Measurements from ENCODE around the gene PRSS27. TPM values are rescaled to one million over a fixed set of nuclear protein-coding genes. Genes with fewer than 3 reads are reported as not detected.

Gene PRSS27
- total and polyA plus RNA-seq, 2 of the 8 experiments (the other 6 are each of a cell fraction or from before 2014, with no cell fraction given), result 1.3 to 7.5 TPM

- no peaks in the 10 kb centered on the region for H3K27me3 ChIP-seq (replicated peaks in 1 of 4; ENCODE audit: control insufficient read depth in 3 of 4, extremely low read depth in 1 of 4, insufficient read depth in 3 of 4, low read length in 3 of 4)
- no peak overlapping the region for H3K18ac ChIP-seq (ENCODE audit: extremely low read depth, low read length)
- H4K5ac ChIP-seq (ENCODE audit: insufficient read length, low read depth, low read length), result no peak overlapping the region
- peaks cover 16 to 29% of the 10 kb centered on the region in 2 experiments; a peak in 3 of 4 replicates for H3K9me3 ChIP-seq (ENCODE audit: insufficient read depth in 2 of 2, low read depth in 1 of 2, low read length in 1 of 2)
- H2AFZ ChIP-seq (ENCODE audit: low read length), result no peak overlapping the region
- no peak overlapping the region for H2BK120ac ChIP-seq (replicated peaks; ENCODE audit: low read depth, low read length)
- no peak overlapping the region for H3K14ac ChIP-seq (ENCODE audit: insufficient read length)
- POLR2A ChIA-PET (ENCODE audit: partially characterized antibody), result interaction anchor here (0.9 to 4.8 kb wide), 7 partner anchors 10 to 39 kb away, joined by 3 to 64 read pairs (median 4); partner anchors contain the start of gene SRRM2
- peaks cover 9 to 20% of the 10 kb centered on the region in 2 experiments for H4K20me1 ChIP-seq (replicated peaks in 1 of 2; ENCODE audit: control insufficient read depth in 1 of 2, insufficient read depth in 2 of 2, low read length in 2 of 2)
- DNase-seq (ENCODE audit: low read depth in 1 of 2, low spot score in 2 of 2), result no peak
- no peak overlapping the region; the same call in 1 of the 2 replicates for H2BK20ac ChIP-seq (ENCODE audit: low read length)
- no peak overlapping the region for H2AK5ac ChIP-seq (ENCODE audit: low read depth, low read length)
- no peak overlapping the region for H3K23ac ChIP-seq (ENCODE audit: insufficient read length)
- peaks cover 11% of the 10 kb centered on the region for H3K79me1 ChIP-seq (ENCODE audit: low read depth, low read length)
- no peak overlapping the region for H3K9ac ChIP-seq (replicated peaks in 1 of 4; ENCODE audit: extremely low read depth in 1 of 4, low read depth in 3 of 4, low read length in 3 of 4)
- H2BK5ac ChIP-seq (ENCODE audit: low read depth, low read length), result no peak overlapping the region
- CTCF ChIA-PET (ENCODE audit: partially characterized antibody), result no interaction called here
- H4K91ac ChIP-seq (replicated peaks; ENCODE audit: insufficient read length, low read length), result no peak overlapping the region
- no peak overlapping the region for H2BK12ac ChIP-seq (ENCODE audit: low read depth, low read length)
- no peak overlapping the region for H3K4me3 ChIP-seq (ENCODE audit: extremely low read depth in 1 of 4, insufficient read depth in 2 of 4, low read depth in 3 of 4, low read length in 4 of 4)
- no peak overlapping the region for H3K27ac ChIP-seq (ENCODE audit: low read depth, low read length)
- no peak overlapping the region for H3K4ac ChIP-seq (replicated peaks; ENCODE audit: insufficient read length, low read depth, low read length)
- H2BK15ac ChIP-seq (ENCODE audit: low read length), result no peak overlapping the region
- no peak overlapping the region for H3K56ac ChIP-seq (replicated peaks; ENCODE audit: insufficient read length, low read depth, low read length)
- FAIRE-seq, result no peak
- no peak overlapping the region for H3K4me2 ChIP-seq (ENCODE audit: insufficient read depth in 1 of 2, low read depth in 2 of 2, low read length in 2 of 2)
- H4K8ac ChIP-seq (ENCODE audit: extremely low read depth, insufficient read depth, low read length), result no peak overlapping the region
- 88% methylated on average over 6 of the region's 6 CpGs; no CpG with 5 or more reads in 1 of the 2 experiments for WGBS, 2 experiments (ENCODE audit: extremely low coverage in 1 of 2, insufficient coverage in 1 of 2, insufficient read length in 1 of 2, insufficient replicate concordance in 2 of 2, low coverage in 1 of 2, low lambda C conversion rate in 2 of 2, missing lambda C conversion rate in 1 of 2)
- no peaks in the 10 kb centered on the region for H3K4me1 ChIP-seq (replicated peaks in 1 of 4; ENCODE audit: control insufficient read depth in 3 of 4, insufficient read depth in 4 of 4, low read length in 3 of 4)
- peaks cover 87 to 100% (median 100%) of the 10 kb centered on the region in 4 experiments for H3K36me3 ChIP-seq (ENCODE audit: control insufficient read depth in 2 of 4, insufficient read depth in 4 of 4, low read length in 3 of 4)
- H3K23me2 ChIP-seq (ENCODE audit: low read depth, low read length), result no peaks in the 10 kb centered on the region
- H3K79me2 ChIP-seq (ENCODE audit: control insufficient read depth in 1 of 2, insufficient read depth in 2 of 2, low read length in 2 of 2), result peaks cover 9 to 99% of the 10 kb centered on the region in 2 experiments; a peak in 3 of 4 replicates
- TF ChIP-seq TCF12 (IDR thresholded peaks at IDR 0.05; ENCODE audit: low read depth, low read length) (no peak), POLR2A (IDR thresholded peaks at IDR 0.05; ENCODE audit: control extremely low read depth in 1 of 2, low read depth in 2 of 2, low read length in 2 of 2) (peak; percentile 12 to 56), SP4 (IDR thresholded peaks at IDR 0.05; ENCODE audit: low read length) (no peak), SIRT6 (IDR thresholded peaks at IDR 0.05; ENCODE audit: low read length) (no peak), NRF1 (IDR thresholded peaks at IDR 0.05; ENCODE audit: low read depth, low read length) (no peak), ATF2 (IDR thresholded peaks at IDR 0.05; ENCODE audit: low read length) (no peak), POLR2AphosphoS5 (IDR thresholded peaks at IDR 0.05; ENCODE audit: low read depth, low read length) (peak; percentile 72; the same call in 1 of the 2 replicates), TAF7 (optimal IDR thresholded peaks at IDR 0.05; ENCODE audit: borderline replicate concordance, low read depth, low read length) (no peak), SUZ12 (IDR thresholded peaks at IDR 0.05; ENCODE audit: low read length) (no peak), RFX5 (IDR thresholded peaks at IDR 0.05; ENCODE audit: borderline replicate concordance, low read depth, low read length) (no peak), EZH2 (IDR thresholded peaks at IDR 0.05; ENCODE audit: low read depth, low read length, severe bottlenecking) (no peak), ASH2L (IDR thresholded peaks at IDR 0.05; ENCODE audit: low read length) (no peak), SIN3A (conservative IDR thresholded peaks at IDR 0.05 in 1 of 2, IDR thresholded peaks at IDR 0.05 in 1 of 2; ENCODE audit: low read depth in 1 of 2, low read length in 2 of 2) (no peak)
These were observed 43.1 kb upstream of the PRSS27 start for GRCh38 chr16:2763173-2763572.
